ENCODE results near the gene SCUBE3.

SCUBE3 gene

DNA sequence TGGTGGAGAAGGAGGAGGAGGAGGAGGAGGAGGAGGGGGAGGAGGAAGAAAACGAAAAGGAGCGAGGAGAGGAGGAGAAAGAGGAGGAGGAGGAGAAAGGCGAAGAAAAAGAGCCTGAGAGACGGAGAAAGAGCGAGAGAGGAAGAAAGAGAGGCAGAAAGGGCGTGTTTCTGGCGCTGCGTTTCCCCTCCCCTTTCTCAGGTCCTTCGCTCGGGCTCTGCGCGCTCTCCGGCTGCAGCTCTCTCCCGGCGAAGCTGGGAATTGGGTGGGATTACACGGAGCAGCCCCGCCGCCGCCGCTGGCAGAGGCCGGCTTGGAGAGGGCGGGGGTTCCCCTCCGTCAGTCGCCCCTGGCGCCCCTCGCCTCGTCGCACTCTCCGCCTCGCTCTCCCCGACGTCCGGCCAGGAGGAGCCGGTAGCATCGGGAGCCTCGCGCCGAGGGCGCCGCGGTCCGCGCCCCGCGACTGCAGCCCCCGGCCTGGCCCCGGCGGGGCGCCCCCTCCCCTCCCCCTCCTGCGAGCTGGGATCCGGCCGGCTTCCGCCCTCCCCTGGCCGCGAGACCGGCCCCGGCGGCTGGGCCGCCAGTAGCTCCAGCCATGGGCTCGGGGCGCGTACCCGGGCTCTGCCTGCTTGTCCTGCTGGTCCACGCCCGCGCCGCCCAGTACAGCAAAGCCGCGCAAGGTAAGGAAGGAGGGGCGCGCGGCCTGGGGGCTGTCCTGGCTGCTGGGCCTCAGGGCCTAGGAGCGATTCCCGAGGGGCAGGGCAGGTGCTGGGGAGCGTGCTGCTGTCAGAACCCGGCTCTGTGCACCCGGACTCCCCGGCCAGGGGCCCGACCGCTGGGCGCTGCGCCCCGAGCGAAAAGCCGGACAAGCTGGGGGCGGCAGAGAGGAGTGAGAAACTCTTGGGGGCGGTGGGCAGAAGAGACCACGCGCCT lies at the start of gene SCUBE3:
Gene SCUBE3 (plus strand): TSS at position 133 of the 933 bp plus-strand sequence. CDS start 463 bp downstream, at position 596.
- no peak for TF ChIP-seq GATA3 (IDR thresholded peaks at IDR 0.05; ENCODE audit: low read depth, low read length)
- TF ChIP-seq GATA2 (IDR thresholded peaks at IDR 0.05; ENCODE audit: low read depth, low read length) = no peak

- TF ChIP-seq GATA2 (IDR thresholded peaks at IDR 0.05; ENCODE audit: low read depth, low read length) (no peak), GATA3 (IDR thresholded peaks at IDR 0.05; ENCODE audit: low read depth, low read length) (no peak)
Observed at GRCh38 chr6:35164277-35164676, 49.5 kb upstream of the SCUBE3 start.

- TF ChIP-seq GATA3 (IDR thresholded peaks at IDR 0.05; ENCODE audit: low read depth, low read length) (no peak), GATA2 (IDR thresholded peaks at IDR 0.05; ENCODE audit: low read depth, low read length) (no peak)
Observed at GRCh38 chr6:35164868-35165267, 48.9 kb upstream of the SCUBE3 start.

GRCh38 chr6:35165630-35166071 lies 48.1 kb upstream of the SCUBE3 start:
- no peak for TF ChIP-seq GATA3 (IDR thresholded peaks at IDR 0.05; ENCODE audit: low read depth, low read length)

DNA sequence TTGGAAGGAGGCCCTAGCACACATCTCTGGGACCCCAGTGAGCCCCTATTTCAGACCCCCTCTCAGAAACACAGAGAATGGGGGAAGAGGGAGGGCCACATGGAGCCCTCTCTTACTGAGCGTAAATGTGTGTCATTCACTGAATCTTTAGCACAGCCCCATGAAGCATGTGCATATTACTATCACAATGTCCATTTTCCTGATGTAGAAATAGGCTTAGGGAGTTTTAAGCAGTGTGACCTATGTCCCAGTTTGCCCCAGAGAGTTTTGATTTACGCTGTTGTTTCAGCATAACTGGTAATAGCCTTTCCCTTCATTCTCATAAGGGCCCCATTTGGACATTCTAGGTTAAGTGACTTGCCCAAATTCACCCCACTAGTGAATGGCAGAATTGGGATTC lies 47.6 kb upstream of the SCUBE3 start:
- TF ChIP-seq GATA2 (IDR thresholded peaks at IDR 0.05; ENCODE audit: low read depth, low read length) (no peak), GATA3 (IDR thresholded peaks at IDR 0.05; ENCODE audit: low read depth, low read length) (no peak)

DNA sequence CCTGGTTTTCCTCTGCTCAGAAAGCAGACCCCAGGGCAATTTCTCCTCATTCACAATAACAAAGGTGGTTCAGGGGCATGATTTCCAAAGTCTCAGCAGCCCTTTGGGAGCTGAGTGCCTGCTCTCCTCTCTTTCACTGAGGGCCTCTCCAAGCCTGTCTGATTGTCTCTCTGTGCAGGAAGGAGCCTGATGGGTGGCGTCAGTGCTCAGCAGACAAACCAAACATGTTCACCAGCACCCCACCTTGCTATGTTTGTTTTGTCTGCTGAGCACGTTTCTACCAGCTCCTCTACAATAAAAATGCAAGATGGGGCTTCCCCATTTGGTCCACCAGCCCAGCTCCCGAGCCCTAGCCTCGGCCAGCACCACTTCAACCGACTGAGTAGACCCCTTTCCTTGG lies 47.2 kb upstream of the SCUBE3 start:
- TF ChIP-seq GATA2 (IDR thresholded peaks at IDR 0.05; ENCODE audit: low read depth, low read length) = no peak
- no peak for TF ChIP-seq GATA3 (IDR thresholded peaks at IDR 0.05; ENCODE audit: low read depth, low read length)

- TF ChIP-seq GATA2 (IDR thresholded peaks at IDR 0.05; ENCODE audit: low read depth, low read length) = no peak
- TF ChIP-seq GATA3 (IDR thresholded peaks at IDR 0.05; ENCODE audit: low read depth, low read length) = no peak
Observed at GRCh38 chr6:35167505-35167904, 46.3 kb upstream of the SCUBE3 start.

- TF ChIP-seq GATA3 (IDR thresholded peaks at IDR 0.05; ENCODE audit: low read depth, low read length) (no peak), GATA2 (IDR thresholded peaks at IDR 0.05; ENCODE audit: low read depth, low read length) (no peak)
Observed at GRCh38 chr6:35168461-35168861, 45.3 kb upstream of the SCUBE3 start.

GRCh38 chr6:35170166-35170565 lies 43.6 kb upstream of the SCUBE3 start:
- no peak for TF ChIP-seq GATA2 (IDR thresholded peaks at IDR 0.05; ENCODE audit: low read depth, low read length)
- no peak for TF ChIP-seq GATA3 (IDR thresholded peaks at IDR 0.05; ENCODE audit: low read depth, low read length)

- TF ChIP-seq GATA2 (IDR thresholded peaks at IDR 0.05; ENCODE audit: low read depth, low read length) = no peak
- TF ChIP-seq GATA3 (IDR thresholded peaks at IDR 0.05; ENCODE audit: low read depth, low read length) = no peak
Observed at GRCh38 chr6:35170891-35171290, 42.9 kb upstream of the SCUBE3 start.

DNA sequence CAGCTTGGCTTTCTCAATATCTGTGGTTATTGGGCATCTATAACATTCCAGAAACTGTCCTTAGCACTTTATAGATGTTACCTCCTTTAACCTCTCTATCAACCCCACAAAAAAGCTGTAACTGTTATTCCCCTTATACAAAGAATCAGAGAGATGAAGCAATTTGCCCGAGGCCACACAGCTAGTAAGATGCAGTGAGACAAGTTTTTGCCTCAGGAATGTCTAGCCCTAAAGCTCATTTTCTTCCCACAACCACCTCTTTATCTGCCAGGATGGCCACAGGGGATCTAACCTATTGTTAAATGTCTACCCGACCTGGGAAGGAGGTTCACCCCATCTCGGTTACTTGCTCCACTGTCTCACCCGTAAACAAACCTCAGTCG lies 40.7 kb upstream of the SCUBE3 start:
- TF ChIP-seq GATA3 (IDR thresholded peaks at IDR 0.05; ENCODE audit: low read depth, low read length) (no peak), GATA2 (IDR thresholded peaks at IDR 0.05; ENCODE audit: low read depth, low read length) (no peak)

DNA sequence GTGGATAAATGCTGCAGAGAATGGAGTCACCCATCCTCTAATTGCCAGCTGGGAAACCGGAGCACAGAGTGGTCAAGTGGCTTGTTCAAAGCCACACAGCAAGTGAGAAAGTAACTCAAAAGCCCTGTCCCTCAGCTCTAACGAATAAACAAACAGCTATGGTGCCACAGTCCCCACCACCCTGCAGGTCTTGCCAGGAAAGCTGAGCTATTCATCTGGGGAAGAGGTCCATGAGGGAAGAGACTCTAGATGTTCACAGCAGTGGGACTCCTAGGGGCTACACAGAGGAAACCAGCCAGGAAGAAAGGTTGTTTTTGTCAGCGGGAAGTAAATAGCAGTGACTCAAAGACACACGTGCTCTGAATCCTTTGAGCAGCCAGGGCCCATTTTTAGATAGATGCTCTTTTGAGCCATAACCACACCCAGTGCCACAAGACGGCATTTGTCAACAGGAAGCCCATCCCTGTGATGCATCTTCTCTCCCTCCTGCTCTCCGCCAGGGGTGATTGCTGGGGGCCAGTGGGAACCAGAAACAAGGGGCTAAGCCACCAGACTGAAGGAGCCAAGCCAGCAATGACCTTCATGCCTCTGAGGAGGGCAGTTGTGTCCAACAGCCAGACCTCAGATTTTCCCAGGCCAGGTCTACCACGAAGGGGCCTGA lies 40.2 kb upstream of the SCUBE3 start:
- no peak for TF ChIP-seq GATA2 (IDR thresholded peaks at IDR 0.05; ENCODE audit: low read depth, low read length)
- no peak for TF ChIP-seq GATA3 (IDR thresholded peaks at IDR 0.05; ENCODE audit: low read depth, low read length)

- TF ChIP-seq GATA2 (IDR thresholded peaks at IDR 0.05; ENCODE audit: low read depth, low read length) (no peak), GATA3 (IDR thresholded peaks at IDR 0.05; ENCODE audit: low read depth, low read length) (no peak)
Observed at GRCh38 chr6:35174088-35174434, 39.7 kb upstream of the SCUBE3 start.

GRCh38 chr6:35174501-35174900 lies 39.3 kb upstream of the SCUBE3 start:
- no peak for TF ChIP-seq GATA2 (IDR thresholded peaks at IDR 0.05; ENCODE audit: low read depth, low read length)
- TF ChIP-seq GATA3 (IDR thresholded peaks at IDR 0.05; ENCODE audit: low read depth, low read length) = no peak
